HEK293 (cell line): ENCODE data around the gene ZNF503.

Source experiments
- BCL11A ChIP-seq: fragments of 450-650 bp; formaldehyde crosslinking; IDR thresholded peaks from 2 replicates; pipeline ENCODE4 v1.5.1; 2016; ENCODE audit warnings: low read depth, missing biosample characterization, missing genetic modification characterization
- GLIS1 ChIP-seq: fragments of 450-650 bp; formaldehyde crosslinking; IDR thresholded peaks from 2 replicates; pipeline ENCODE4 v1.5.1; 2016; ENCODE audit warnings: missing biosample characterization, missing genetic modification characterization
- HIC1 ChIP-seq: fragments of 450-650 bp; formaldehyde crosslinking; IDR thresholded peaks from 2 replicates; pipeline ENCODE4 v1.5.1; 2016; ENCODE audit warnings: missing biosample characterization, missing genetic modification characterization
- PATZ1 ChIP-seq: fragments of 450-650 bp; formaldehyde crosslinking; IDR thresholded peaks from 2 replicates; pipeline ENCODE4 v1.5.1; 2016; ENCODE audit warnings: missing biosample characterization, missing genetic modification characterization
- SP2 ChIP-seq: fragments of 450-650 bp; formaldehyde crosslinking; IDR thresholded peaks from 2 replicates; pipeline ENCODE4 v1.5.1; 2016; ENCODE audit warnings: missing biosample characterization, missing genetic modification characterization
- SP7 ChIP-seq: fragments of 450-650 bp; formaldehyde crosslinking; IDR thresholded peaks from 2 replicates; pipeline ENCODE4 v1.5.1; 2016; ENCODE audit warnings: missing biosample characterization, missing genetic modification characterization
- ZBTB1 ChIP-seq: fragments of 450-650 bp; formaldehyde crosslinking; IDR thresholded peaks from 2 replicates; pipeline ENCODE4 v1.5.1; 2016; ENCODE audit warnings: missing biosample characterization, missing genetic modification characterization
- ZFP69B ChIP-seq: fragments of 450-650 bp; formaldehyde crosslinking; IDR thresholded peaks from 2 replicates; pipeline ENCODE4 v1.5.1; 2016; ENCODE audit warnings: missing biosample characterization, missing genetic modification characterization
- ZNF184 ChIP-seq: fragments of 450-650 bp; IDR thresholded peaks from 2 replicates; pipeline ENCODE4 v1.5.1; 2018; ENCODE audit warnings: missing biosample characterization, mild to moderate bottlenecking, missing genetic modification characterization
- ZNF341 ChIP-seq: fragments of 450-650 bp; formaldehyde crosslinking; IDR thresholded peaks from 2 replicates; pipeline ENCODE4; 2016; ENCODE audit warnings: low read depth, missing biosample characterization, missing genetic modification characterization
- ZNF549 ChIP-seq: fragments of 450-650 bp; IDR thresholded peaks from 2 replicates; pipeline ENCODE4 v1.5.1; 2018; ENCODE audit warnings: missing biosample characterization, missing genetic modification characterization, mild to moderate bottlenecking, inconsistent platforms, moderate library complexity
- ZNF561 ChIP-seq: fragments of 450-650 bp; IDR thresholded peaks from 2 replicates; pipeline ENCODE4 v1.5.1; 2018; ENCODE audit warnings: missing biosample characterization, missing genetic modification characterization, borderline replicate concordance
- ZNF596 ChIP-seq: fragments of 450-650 bp; IDR thresholded peaks from 2 replicates; pipeline ENCODE4 v1.5.0; 2018; ENCODE audit warnings: missing biosample characterization, mild to moderate bottlenecking, missing genetic modification characterization, moderate library complexity
- ZNF600 ChIP-seq: fragments of 450-650 bp; formaldehyde crosslinking; IDR thresholded peaks from 2 replicates; pipeline ENCODE4 v1.5.1; 2016; ENCODE audit warnings: missing biosample characterization, missing genetic modification characterization
- ZNF626 ChIP-seq: fragments of 450-650 bp; sonication (Bioruptor Pico); formaldehyde crosslinking; IDR thresholded peaks from 2 replicates; pipeline ENCODE4 v1.5.1; 2018; ENCODE audit warnings: missing biosample characterization, missing genetic modification characterization, inconsistent platforms
- TF ChIP-seq, protein P1 (sequence below): fragments of 450-650 bp; formaldehyde crosslinking; IDR thresholded peaks from 2 replicates; pipeline ENCODE4 v1.5.1; 2016; ENCODE audit warnings: missing biosample characterization, missing genetic modification characterization
- TF ChIP-seq, protein P2 (sequence below): sonication (generic); formaldehyde crosslinking; IDR thresholded peaks from 2 replicates; pipeline ENCODE4 v1.8.1; 2022; ENCODE audit warnings: mild to moderate bottlenecking, moderate library complexity, missing genetic modification reagents
- TF ChIP-seq, protein P3 (sequence below): fragments of 450-650 bp; formaldehyde crosslinking; IDR thresholded peaks from 2 replicates; pipeline ENCODE4 v1.5.1; 2016; ENCODE audit warnings: missing biosample characterization, missing genetic modification characterization, low read depth
- TF ChIP-seq, protein P4 (sequence below): fragments of 450-650 bp; formaldehyde crosslinking; IDR thresholded peaks from 2 replicates; pipeline ENCODE4 v1.5.1; 2016; ENCODE audit warnings: missing biosample characterization, missing genetic modification characterization, borderline replicate concordance

ZNF503 gene

DNA sequence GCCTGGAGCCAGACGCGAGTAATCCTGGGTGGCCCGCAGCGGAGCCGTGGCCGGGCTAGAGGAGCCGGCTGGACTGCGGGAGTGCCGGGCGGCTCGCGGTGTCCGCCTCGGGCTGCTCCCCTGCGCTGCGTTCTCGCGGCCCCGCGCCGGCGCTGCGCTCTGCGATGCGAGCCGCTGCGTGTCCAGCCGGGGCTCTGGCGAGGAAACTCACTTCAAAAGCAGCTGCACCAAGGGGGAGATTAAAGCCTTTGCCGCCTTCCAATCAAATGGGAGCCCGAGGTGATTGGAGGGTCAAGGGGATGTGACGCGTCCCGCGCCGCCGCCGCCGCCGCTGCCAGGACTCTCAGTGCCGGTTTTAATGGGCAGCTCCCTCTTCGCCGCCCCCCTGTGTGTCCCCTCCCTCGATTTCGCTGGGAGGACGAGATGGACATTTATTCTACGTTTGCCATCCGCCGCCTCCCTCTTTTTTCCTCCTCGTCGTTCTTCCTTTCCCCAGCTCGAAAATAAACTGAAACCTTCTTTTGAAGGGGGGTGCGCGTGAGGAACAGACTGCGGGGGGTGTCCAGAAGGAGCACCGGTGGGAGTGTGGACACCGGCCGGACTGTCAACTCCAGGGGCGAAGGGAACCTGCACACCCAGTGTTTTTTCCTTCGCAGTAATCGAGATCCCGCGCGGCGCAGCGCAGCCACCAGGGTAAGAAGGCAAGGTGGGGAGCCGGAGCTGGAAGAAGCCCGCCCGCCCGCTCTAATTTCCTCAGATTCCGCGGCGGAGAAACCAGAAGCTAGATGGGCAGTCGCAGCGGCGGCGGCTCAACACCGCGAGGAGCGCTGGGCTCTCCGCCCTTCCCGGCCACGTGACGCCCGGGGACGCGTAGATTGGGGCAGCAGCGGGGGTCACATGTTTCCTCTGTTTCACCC lies at the start of gene ZNF503 (continued):
- TF ChIP-seq ZFP69B (tag by site-specific recombination) (peak; percentile 59), ZNF184 (tag by site-specific recombination) (peak; percentile 67), GLIS1 (tag by site-specific recombination) (peak; percentile 77), PATZ1 (tag by site-specific recombination) (peak; percentile 86), ZNF626 (0 out of 2 replicates have a peak, but pooled peaks have one; percentile 40), SP2 (peak; percentile 82), ZNF596 (tag by site-specific recombination) (peak; percentile 37), ZNF341 (tag by site-specific recombination) (peak; percentile 76), ZNF600 (tag by site-specific recombination) (peak; percentile 78), ZNF549 (tag by site-specific recombination) (no peak), SP7 (tag by site-specific recombination) (peak; percentile 8; the same call in 1 of the 2 replicates), HIC1 (tag by site-specific recombination) (peak; percentile 93), BCL11A (tag by site-specific recombination) (peak; percentile 84), ZNF561 (peak; percentile 39; the same call in 1 of the 2 replicates), ZBTB1 (tag by site-specific recombination) (no peak)
- TF ChIP-seq, protein P1, sequence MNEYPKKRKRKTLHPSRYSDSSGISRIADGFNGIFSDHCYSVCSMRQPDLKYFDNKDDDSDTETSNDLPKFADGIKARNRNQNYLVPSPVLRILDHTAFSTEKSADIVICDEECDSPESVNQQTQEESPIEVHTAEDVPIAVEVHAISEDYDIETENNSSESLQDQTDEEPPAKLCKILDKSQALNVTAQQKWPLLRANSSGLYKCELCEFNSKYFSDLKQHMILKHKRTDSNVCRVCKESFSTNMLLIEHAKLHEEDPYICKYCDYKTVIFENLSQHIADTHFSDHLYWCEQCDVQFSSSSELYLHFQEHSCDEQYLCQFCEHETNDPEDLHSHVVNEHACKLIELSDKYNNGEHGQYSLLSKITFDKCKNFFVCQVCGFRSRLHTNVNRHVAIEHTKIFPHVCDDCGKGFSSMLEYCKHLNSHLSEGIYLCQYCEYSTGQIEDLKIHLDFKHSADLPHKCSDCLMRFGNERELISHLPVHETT (tag by site-specific recombination): peak; percentile 63
- TF ChIP-seq, protein P2, sequence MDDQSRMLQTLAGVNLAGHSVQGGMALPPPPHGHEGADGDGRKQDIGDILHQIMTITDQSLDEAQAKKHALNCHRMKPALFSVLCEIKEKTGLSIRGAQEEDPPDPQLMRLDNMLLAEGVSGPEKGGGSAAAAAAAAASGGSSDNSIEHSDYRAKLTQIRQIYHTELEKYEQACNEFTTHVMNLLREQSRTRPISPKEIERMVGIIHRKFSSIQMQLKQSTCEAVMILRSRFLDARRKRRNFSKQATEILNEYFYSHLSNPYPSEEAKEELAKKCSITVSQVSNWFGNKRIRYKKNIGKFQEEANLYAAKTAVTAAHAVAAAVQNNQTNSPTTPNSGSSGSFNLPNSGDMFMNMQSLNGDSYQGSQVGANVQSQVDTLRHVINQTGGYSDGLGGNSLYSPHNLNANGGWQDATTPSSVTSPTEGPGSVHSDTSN (CRISPR knock-in tag): peak; percentile 70; the same call in 1 of the 2 replicates
- TF ChIP-seq, protein P3, sequence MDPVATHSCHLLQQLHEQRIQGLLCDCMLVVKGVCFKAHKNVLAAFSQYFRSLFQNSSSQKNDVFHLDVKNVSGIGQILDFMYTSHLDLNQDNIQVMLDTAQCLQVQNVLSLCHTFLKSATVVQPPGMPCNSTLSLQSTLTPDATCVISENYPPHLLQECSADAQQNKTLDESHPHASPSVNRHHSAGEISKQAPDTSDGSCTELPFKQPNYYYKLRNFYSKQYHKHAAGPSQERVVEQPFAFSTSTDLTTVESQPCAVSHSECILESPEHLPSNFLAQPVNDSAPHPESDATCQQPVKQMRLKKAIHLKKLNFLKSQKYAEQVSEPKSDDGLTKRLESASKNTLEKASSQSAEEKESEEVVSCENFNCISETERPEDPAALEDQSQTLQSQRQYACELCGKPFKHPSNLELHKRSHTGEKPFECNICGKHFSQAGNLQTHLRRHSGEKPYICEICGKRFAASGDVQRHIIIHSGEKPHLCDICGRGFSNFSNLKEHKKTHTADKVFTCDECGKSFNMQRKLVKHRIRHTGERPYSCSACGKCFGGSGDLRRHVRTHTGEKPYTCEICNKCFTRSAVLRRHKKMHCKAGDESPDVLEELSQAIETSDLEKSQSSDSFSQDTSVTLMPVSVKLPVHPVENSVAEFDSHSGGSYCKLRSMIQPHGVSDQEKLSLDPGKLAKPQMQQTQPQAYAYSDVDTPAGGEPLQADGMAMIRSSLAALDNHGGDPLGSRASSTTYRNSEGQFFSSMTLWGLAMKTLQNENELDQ (tag by site-specific recombination): no peak
- TF ChIP-seq, protein P4, sequence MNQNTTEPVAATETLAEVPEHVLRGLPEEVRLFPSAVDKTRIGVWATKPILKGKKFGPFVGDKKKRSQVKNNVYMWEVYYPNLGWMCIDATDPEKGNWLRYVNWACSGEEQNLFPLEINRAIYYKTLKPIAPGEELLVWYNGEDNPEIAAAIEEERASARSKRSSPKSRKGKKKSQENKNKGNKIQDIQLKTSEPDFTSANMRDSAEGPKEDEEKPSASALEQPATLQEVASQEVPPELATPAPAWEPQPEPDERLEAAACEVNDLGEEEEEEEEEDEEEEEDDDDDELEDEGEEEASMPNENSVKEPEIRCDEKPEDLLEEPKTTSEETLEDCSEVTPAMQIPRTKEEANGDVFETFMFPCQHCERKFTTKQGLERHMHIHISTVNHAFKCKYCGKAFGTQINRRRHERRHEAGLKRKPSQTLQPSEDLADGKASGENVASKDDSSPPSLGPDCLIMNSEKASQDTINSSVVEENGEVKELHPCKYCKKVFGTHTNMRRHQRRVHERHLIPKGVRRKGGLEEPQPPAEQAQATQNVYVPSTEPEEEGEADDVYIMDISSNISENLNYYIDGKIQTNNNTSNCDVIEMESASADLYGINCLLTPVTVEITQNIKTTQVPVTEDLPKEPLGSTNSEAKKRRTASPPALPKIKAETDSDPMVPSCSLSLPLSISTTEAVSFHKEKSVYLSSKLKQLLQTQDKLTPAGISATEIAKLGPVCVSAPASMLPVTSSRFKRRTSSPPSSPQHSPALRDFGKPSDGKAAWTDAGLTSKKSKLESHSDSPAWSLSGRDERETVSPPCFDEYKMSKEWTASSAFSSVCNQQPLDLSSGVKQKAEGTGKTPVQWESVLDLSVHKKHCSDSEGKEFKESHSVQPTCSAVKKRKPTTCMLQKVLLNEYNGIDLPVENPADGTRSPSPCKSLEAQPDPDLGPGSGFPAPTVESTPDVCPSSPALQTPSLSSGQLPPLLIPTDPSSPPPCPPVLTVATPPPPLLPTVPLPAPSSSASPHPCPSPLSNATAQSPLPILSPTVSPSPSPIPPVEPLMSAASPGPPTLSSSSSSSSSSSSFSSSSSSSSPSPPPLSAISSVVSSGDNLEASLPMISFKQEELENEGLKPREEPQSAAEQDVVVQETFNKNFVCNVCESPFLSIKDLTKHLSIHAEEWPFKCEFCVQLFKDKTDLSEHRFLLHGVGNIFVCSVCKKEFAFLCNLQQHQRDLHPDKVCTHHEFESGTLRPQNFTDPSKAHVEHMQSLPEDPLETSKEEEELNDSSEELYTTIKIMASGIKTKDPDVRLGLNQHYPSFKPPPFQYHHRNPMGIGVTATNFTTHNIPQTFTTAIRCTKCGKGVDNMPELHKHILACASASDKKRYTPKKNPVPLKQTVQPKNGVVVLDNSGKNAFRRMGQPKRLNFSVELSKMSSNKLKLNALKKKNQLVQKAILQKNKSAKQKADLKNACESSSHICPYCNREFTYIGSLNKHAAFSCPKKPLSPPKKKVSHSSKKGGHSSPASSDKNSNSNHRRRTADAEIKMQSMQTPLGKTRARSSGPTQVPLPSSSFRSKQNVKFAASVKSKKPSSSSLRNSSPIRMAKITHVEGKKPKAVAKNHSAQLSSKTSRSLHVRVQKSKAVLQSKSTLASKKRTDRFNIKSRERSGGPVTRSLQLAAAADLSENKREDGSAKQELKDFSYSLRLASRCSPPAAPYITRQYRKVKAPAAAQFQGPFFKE (tag by site-specific recombination): no peak
